ENCODE measurements around the gene DST.

Gene DST

GRCh38 chr6:56435754-56436153 lies 206.9 kb downstream of the DST start:
- no CpG with 5 or more reads among the region's 4 CpGs for WGBS, 2 donors (ENCODE audit: extremely low coverage in 2 of 2, insufficient read length in 2 of 2, insufficient replicate concordance in 1 of 2)
- H2BK5ac ChIP-seq (ENCODE audit: low read length): no peak overlapping the region

GRCh38 chr6:56435326-56435725 lies 207.4 kb downstream of the DST start:
- Histone ChIP-seq H3K4me1 (ENCODE audit: control insufficient read depth in 2 of 2, insufficient read depth in 1 of 2, low read depth in 1 of 2, low read length in 2 of 2) (no peaks in the 10 kb centered on the region), H3K27me3 (ENCODE audit: control insufficient read depth in 3 of 3, insufficient read depth in 3 of 3, low read depth in 1 of 3, low read length in 3 of 3) (no peaks in the 10 kb centered on the region), H3K23ac (ENCODE audit: low read depth, low read length, poor library complexity) (no peak overlapping the region), H3K4ac (ENCODE audit: low read length) (no peak overlapping the region), H2AFZ (ENCODE audit: low read length) (no peak overlapping the region), H3K27ac (replicated peaks; ENCODE audit: low read length) (no peak overlapping the region), H2AK5ac (ENCODE audit: low read depth, low read length) (no peak overlapping the region), H3K9ac (ENCODE audit: low read depth, low read length, poor library complexity) (no peak overlapping the region), H3K79me1 (ENCODE audit: low read depth, low read length) (no peaks in the 10 kb centered on the region), H2BK5ac (ENCODE audit: low read length) (no peak overlapping the region), H3K4me2 (ENCODE audit: insufficient read depth, low read length, poor library complexity, severe bottlenecking) (no peak overlapping the region), H2BK15ac (ENCODE audit: low read length) (no peak overlapping the region), H2BK120ac (ENCODE audit: low read depth, low read length) (no peak overlapping the region), H4K8ac (ENCODE audit: low read depth, low read length) (no peak overlapping the region), H3K36me3 (replicated peaks in 1 of 2; ENCODE audit: control insufficient read depth in 2 of 2, insufficient read depth in 2 of 2, low read length in 2 of 2) (no peaks in the 10 kb centered on the region), H3K18ac (ENCODE audit: low read length) (no peak overlapping the region), H3K9me3 (replicated peaks in 1 of 2; ENCODE audit: control insufficient read depth in 2 of 2, insufficient read depth in 1 of 2, low read depth in 1 of 2, low read length in 2 of 2) (peaks cover 0 to 10% of the 10 kb centered on the region in 2 donors), H4K91ac (ENCODE audit: low read depth, low read length, poor library complexity) (no peak overlapping the region), H3K4me3 (ENCODE audit: low read length in 2 of 2) (no peak overlapping the region), H2BK12ac (ENCODE audit: low read length) (no peak overlapping the region), H3K14ac (ENCODE audit: low read length) (no peak overlapping the region)
- no CpG with 5 or more reads among the region's 2 CpGs for WGBS, 2 donors (ENCODE audit: extremely low coverage in 2 of 2, insufficient read length in 2 of 2, insufficient replicate concordance in 1 of 2)
- DNase-seq (ENCODE audit: low spot score): no peak

More at GRCh38 chr6:56435754-56436153, 206.9 kb downstream of the DST start:
- Histone ChIP-seq H3K27me3 (ENCODE audit: control insufficient read depth in 3 of 3, insufficient read depth in 3 of 3, low read depth in 1 of 3, low read length in 3 of 3) (no peaks in the 10 kb centered on the region), H2AK5ac (ENCODE audit: low read depth, low read length) (no peak overlapping the region), H3K18ac (ENCODE audit: low read length) (no peak overlapping the region), H3K4me1 (ENCODE audit: control insufficient read depth in 2 of 2, insufficient read depth in 1 of 2, low read depth in 1 of 2, low read length in 2 of 2) (no peaks in the 10 kb centered on the region), H2BK12ac (ENCODE audit: low read length) (no peak overlapping the region), H3K14ac (ENCODE audit: low read length) (no peak overlapping the region), H2BK120ac (ENCODE audit: low read depth, low read length) (no peak overlapping the region), H4K91ac (ENCODE audit: low read depth, low read length, poor library complexity) (no peak overlapping the region), H3K79me1 (ENCODE audit: low read depth, low read length) (no peaks in the 10 kb centered on the region), H2BK15ac (ENCODE audit: low read length) (no peak overlapping the region), H3K4me3 (ENCODE audit: low read length in 2 of 2) (no peak overlapping the region), H3K9me3 (replicated peaks in 1 of 2; ENCODE audit: control insufficient read depth in 2 of 2, insufficient read depth in 1 of 2, low read depth in 1 of 2, low read length in 2 of 2) (peaks cover 0 to 9% of the 10 kb centered on the region in 2 donors), H3K36me3 (replicated peaks in 1 of 2; ENCODE audit: control insufficient read depth in 2 of 2, insufficient read depth in 2 of 2, low read length in 2 of 2) (no peaks in the 10 kb centered on the region), H3K23ac (ENCODE audit: low read depth, low read length, poor library complexity) (no peak overlapping the region), H4K8ac (ENCODE audit: low read depth, low read length) (no peak overlapping the region), H3K27ac (replicated peaks; ENCODE audit: low read length) (no peak overlapping the region), H3K9ac (ENCODE audit: low read depth, low read length, poor library complexity) (no peak overlapping the region), H3K4ac (ENCODE audit: low read length) (no peak overlapping the region), H2AFZ (ENCODE audit: low read length) (no peak overlapping the region), H3K4me2 (ENCODE audit: insufficient read depth, low read length, poor library complexity, severe bottlenecking) (no peak overlapping the region)
- no peak for DNase-seq (ENCODE audit: low spot score)

DNA sequence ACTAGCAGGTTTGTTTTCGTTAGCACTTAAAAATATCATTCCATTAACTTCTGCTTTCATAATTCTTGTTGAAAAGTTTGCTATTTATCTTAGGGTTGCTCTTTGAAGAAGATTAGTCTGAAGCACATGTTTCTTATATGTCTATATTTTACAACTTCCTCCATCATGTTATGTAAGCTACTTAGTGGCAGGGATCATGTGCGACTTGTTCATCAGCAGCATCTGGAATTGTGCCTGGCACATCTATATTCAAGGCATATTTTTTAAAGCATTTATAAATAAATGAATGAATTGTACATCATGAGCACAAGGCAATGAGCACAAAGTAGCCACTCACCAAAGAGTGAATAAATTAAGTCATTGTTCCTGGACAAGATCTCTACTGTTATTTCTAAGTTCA lies 208.1 kb downstream of the DST start:
- no peak overlapping the region for H4K8ac ChIP-seq (ENCODE audit: low read depth, low read length)
- no peak overlapping the region for H3K23ac ChIP-seq (ENCODE audit: low read depth, low read length, poor library complexity)
- H3K4me2 ChIP-seq (ENCODE audit: insufficient read depth, low read length, poor library complexity, severe bottlenecking): no peak overlapping the region
- H2BK120ac ChIP-seq (ENCODE audit: low read depth, low read length): no peak overlapping the region
- no peak overlapping the region for H2AFZ ChIP-seq (ENCODE audit: low read length)
- DNase-seq (ENCODE audit: low spot score): no peak
- H3K4me1 ChIP-seq (ENCODE audit: control insufficient read depth in 2 of 2, insufficient read depth in 1 of 2, low read depth in 1 of 2, low read length in 2 of 2): no peaks in the 10 kb centered on the region
- no peaks in the 10 kb centered on the region for H3K79me1 ChIP-seq (ENCODE audit: low read depth, low read length)
- H3K14ac ChIP-seq (ENCODE audit: low read length): no peak overlapping the region
- H2BK12ac ChIP-seq (ENCODE audit: low read length): no peak overlapping the region
- H4K91ac ChIP-seq (ENCODE audit: low read depth, low read length, poor library complexity): no peak overlapping the region
- H3K27ac ChIP-seq (replicated peaks; ENCODE audit: low read length): no peak overlapping the region
- no peak overlapping the region for H3K18ac ChIP-seq (ENCODE audit: low read length)
- H3K4me3 ChIP-seq (ENCODE audit: low read length in 2 of 2): no peak overlapping the region
- no CpG with 5 or more reads among the region's 2 CpGs for WGBS, 2 donors (ENCODE audit: extremely low coverage in 2 of 2, insufficient read length in 2 of 2, insufficient replicate concordance in 1 of 2)
- H3K36me3 ChIP-seq (replicated peaks in 1 of 2; ENCODE audit: control insufficient read depth in 2 of 2, insufficient read depth in 2 of 2, low read length in 2 of 2): no peaks in the 10 kb centered on the region
- no peak overlapping the region for H2BK5ac ChIP-seq (ENCODE audit: low read length)
- H3K27me3 ChIP-seq (ENCODE audit: control insufficient read depth in 3 of 3, insufficient read depth in 3 of 3, low read depth in 1 of 3, low read length in 3 of 3): no peaks in the 10 kb centered on the region
- H2BK15ac ChIP-seq (ENCODE audit: low read length): no peak overlapping the region
- H2AK5ac ChIP-seq (ENCODE audit: low read depth, low read length): no peak overlapping the region
- peaks cover 0 to 7% of the 10 kb centered on the region in 2 donors for H3K9me3 ChIP-seq (replicated peaks in 1 of 2; ENCODE audit: control insufficient read depth in 2 of 2, insufficient read depth in 1 of 2, low read depth in 1 of 2, low read length in 2 of 2)
- no peak overlapping the region for H3K4ac ChIP-seq (ENCODE audit: low read length)
- H3K9ac ChIP-seq (ENCODE audit: low read depth, low read length, poor library complexity): no peak overlapping the region

DNA sequence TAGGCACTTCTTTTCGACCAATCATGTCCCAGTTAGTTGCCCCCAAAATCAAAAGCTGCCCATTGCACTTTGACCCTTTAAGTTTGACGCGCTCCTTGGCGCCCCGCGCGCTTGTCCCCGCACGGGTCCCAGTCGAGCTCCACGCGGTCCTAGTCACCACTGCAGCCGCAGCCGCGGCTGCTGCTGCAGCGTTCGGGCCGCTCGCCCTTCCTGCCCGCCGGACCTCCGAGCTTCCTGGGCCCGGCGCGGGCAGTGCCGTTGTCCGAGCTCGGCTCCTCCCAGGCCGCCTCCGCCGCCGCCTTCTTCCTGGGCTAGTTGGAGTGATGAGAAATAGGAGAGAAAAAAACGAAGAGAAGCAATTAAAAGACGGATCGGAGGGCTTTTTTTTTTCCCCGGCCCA lies 209.6 kb downstream of the DST start:
- Histone ChIP-seq H2AK5ac (ENCODE audit: low read depth, low read length) (no peak overlapping the region), H3K23ac (ENCODE audit: low read depth, low read length, poor library complexity) (no peak overlapping the region), H2BK15ac (ENCODE audit: low read length) (no peak overlapping the region), H3K9me3 (replicated peaks in 1 of 2; ENCODE audit: control insufficient read depth in 2 of 2, insufficient read depth in 1 of 2, low read depth in 1 of 2, low read length in 2 of 2) (peaks cover 0 to 6% of the 10 kb centered on the region in 2 donors), H3K4me1 (ENCODE audit: control insufficient read depth in 2 of 2, insufficient read depth in 1 of 2, low read depth in 1 of 2, low read length in 2 of 2) (no peaks in the 10 kb centered on the region), H3K14ac (ENCODE audit: low read length) (no peak overlapping the region), H2AFZ (ENCODE audit: low read length) (no peak overlapping the region), H3K36me3 (replicated peaks in 1 of 2; ENCODE audit: control insufficient read depth in 2 of 2, insufficient read depth in 2 of 2, low read length in 2 of 2) (no peaks in the 10 kb centered on the region), H3K4ac (ENCODE audit: low read length) (no peak overlapping the region), H3K27ac (replicated peaks; ENCODE audit: low read length) (no peak overlapping the region), H3K18ac (ENCODE audit: low read length) (no peak overlapping the region), H3K27me3 (ENCODE audit: control insufficient read depth in 3 of 3, insufficient read depth in 3 of 3, low read depth in 1 of 3, low read length in 3 of 3) (no peaks in the 10 kb centered on the region), H3K9ac (ENCODE audit: low read depth, low read length, poor library complexity) (no peak overlapping the region), H2BK12ac (ENCODE audit: low read length) (no peak overlapping the region), H3K4me3 (ENCODE audit: low read length in 2 of 2) (no peak overlapping the region), H4K8ac (ENCODE audit: low read depth, low read length) (no peak overlapping the region), H2BK5ac (ENCODE audit: low read length) (no peak overlapping the region), H3K79me1 (ENCODE audit: low read depth, low read length) (no peaks in the 10 kb centered on the region), H4K91ac (ENCODE audit: low read depth, low read length, poor library complexity) (no peak overlapping the region), H3K4me2 (ENCODE audit: insufficient read depth, low read length, poor library complexity, severe bottlenecking) (no peak overlapping the region), H2BK120ac (ENCODE audit: low read depth, low read length) (no peak overlapping the region)
- no peak for DNase-seq (ENCODE audit: low spot score)
- WGBS, 2 donors (ENCODE audit: extremely low coverage in 2 of 2, insufficient read length in 2 of 2, insufficient replicate concordance in 1 of 2): no CpG with 5 or more reads among the region's 36 CpGs

All from neuronal stem cell (in vitro differentiated cells).